Heart right ventricle (tissue), 16 donors: ENCODE data around the gene TFG. TPM values are rescaled to one million over a fixed set of nuclear protein-coding genes. Genes with fewer than 3 reads are reported as not detected.

ENCODE experiments used
- ATAC-seq, 8 donors: fragments of 200-7000 bp; cut with Tn5 transposase; one replicate each; pipeline ENCODE4 v1.9.1; 2020; ENCODE audit warnings: mild to moderate bottlenecking in 8 of 8, moderate library complexity in 8 of 8, moderate number of reproducible peaks in 1 of 8
- DNase-seq, 2 donors: peaks; one replicate each; pipeline ENCODE4 v3.0.0-alpha.2; 2020
- H3K27ac ChIP-seq, 10 donors: fragments of 200-600 bp; sonication (generic) in 2 of 10; one replicate each; pipeline versions ENCODE4 v1.5.0 to v1.8.0; 2020 to 2022; ENCODE audit warnings: mild to moderate bottlenecking in 3 of 10
- H3K27me3 ChIP-seq, 7 donors: fragments of 200-600 bp; one replicate each; pipeline ENCODE4 v1.8.0; 2021 to 2022; ENCODE audit warnings: mild to moderate bottlenecking in 2 of 7
- H3K36me3 ChIP-seq, 9 donors: fragments of 200-600 bp; sonication (generic) in 1 of 9; one replicate each; pipeline versions ENCODE4 v1.5.0 to v1.8.0; 2020 to 2022; ENCODE audit warnings: mild to moderate bottlenecking in 2 of 9
- H3K4me1 ChIP-seq, 9 donors: fragments of 200-600 bp; sonication (generic) in 1 of 9; one replicate each; pipeline versions ENCODE4 v1.5.0 to v1.8.0; 2020 to 2022; ENCODE audit warnings: mild to moderate bottlenecking in 4 of 9
- H3K4me3 ChIP-seq, 10 donors: fragments of 200-600 bp; sonication (generic) in 2 of 10; one replicate each; pipeline versions ENCODE4 v1.5.0 to v1.8.0; 2020 to 2022; ENCODE audit warnings: mild to moderate bottlenecking in 7 of 10, moderate library complexity in 2 of 10
- H3K9me3 ChIP-seq, 11 donors: fragments of 200-600 bp in 10 of 11; sonication (generic) in 2 of 11; one replicate each; pipeline versions ENCODE4 v1.5.0 to v1.8.0; 2013 to 2022; ENCODE audit warnings: mild to moderate bottlenecking in 2 of 11, control low read depth in 1 of 11, moderate library complexity in 1 of 11
- WGBS, 2 donors: extraction: QIAGEN DNeasy Blood & Tissue Kit; methylation state at CpG; one replicate each; pipeline ENCODE4 v1.1.7; 2013; ENCODE audit warnings: inconsistent platforms in 1 of 2; 5-methylcytosine and 5-hydroxymethylcytosine counted together
- intact Hi-C, 10 donors: fragments of 100-400 bp; cut with DNase I; formaldehyde crosslinking; loops; one replicate each; pipeline versions ENCODE4 v1.11.1 to v1.14.2; 2022
- polyA plus RNA-seq, 2 donors: library from polyadenylated mRNA; stranded (reverse); fragments of 200-250 nt; gene quantifications; one replicate each; pipeline ENCODE4 v1.2.3, GENCODE V29; 2013
- total RNA-seq, 10 donors: library from RNA; stranded (reverse); fragmentation: NEBNext Ultra II Directional in 3 of 10; extraction: Animal tissue kit (Norgen Biotek cat#: 25700) in 3 of 10; gene quantifications; one replicate each; pipeline versions ENCODE4 v1.2.1 to v1.2.4, GENCODE V29; 2021 to 2023
- TF ChIP-seq, protein P1 (sequence below), 9 donors: fragments of 200-600 bp; sonication (generic) in 2 of 9; IDR thresholded peaks; one replicate each; pipeline versions ENCODE4 v1.5.0 to v1.8.0; 2021 to 2022; ENCODE audit warnings: antibody characterized with exemption in 9 of 9, mild to moderate bottlenecking in 5 of 9, moderate library complexity in 1 of 9
- donor health status: Arrhythmogenic right ventricular cardiomyopathy.
- donor health status: ischemic (EF 13 %, LVEDD 7.1; RV severe dilation, severe dysfunction).
- donor health status: healthy with polysubstance abuse.
- donor health status: DM: no; HTN: yes; CAD: no.
- donor health status: DM: no; HTN: no; CAD: no.
- donor health status: ischemic (EF 25% LVEDD 6.9; RV normal size, moderate dysfunction).
- donor health status: ischemic (EF 25% LVEDD 5.7; RV mildly dilated, moderate dysfunction).
- donor health status: healthy.
- donor health status: DM: yes; HTN: yes; CAD: no.
- donor health status: Ischemic cardiomyopathy.
- donor health status: ischemic (EF 35%, LVEDD 5.7; RV mildly dilated, moderate dysfunction).
- donor health status: nonischemic (EF 11% LVEDD 7.7; RV severe dilation, severe dysfunction).
- donor health status: DM: yes; HTN: yes; CAD: no.
- donor health status: PGD.
- donor health status: ischemic (EF 29% LVEDD 5.4; RV normal size, mild dysfunction).
- donor health status: nonischemic (EF 23%, LVEDD 6.1; RV moderate dilation, normal function).

The TFG gene
- total and polyA plus RNA-seq, 12 donors, result 44.6 to 98.4 (median 92.4) TPM

GRCh38 chr3:100681496-100681895 lies 27.8 kb upstream of the TFG start:
- 84 to 98% methylated on average over 1 of the region's 1 CpG for WGBS, 2 donors
- Histone ChIP-seq H3K4me3 (no peak overlapping the region), H3K9me3 (peaks cover 0 to 18% (median 0%) of the 10 kb centered on the region in 11 donors), H3K36me3 (no peaks in the 10 kb centered on the region), H3K27me3 (no peaks in the 10 kb centered on the region), H3K4me1 (no peaks in the 10 kb centered on the region), H3K27ac (no peak overlapping the region)
- DNase-seq (no peak), ATAC-seq (no peak)
- intact Hi-C loops, result no loop called here
- TF ChIP-seq, protein P1, sequence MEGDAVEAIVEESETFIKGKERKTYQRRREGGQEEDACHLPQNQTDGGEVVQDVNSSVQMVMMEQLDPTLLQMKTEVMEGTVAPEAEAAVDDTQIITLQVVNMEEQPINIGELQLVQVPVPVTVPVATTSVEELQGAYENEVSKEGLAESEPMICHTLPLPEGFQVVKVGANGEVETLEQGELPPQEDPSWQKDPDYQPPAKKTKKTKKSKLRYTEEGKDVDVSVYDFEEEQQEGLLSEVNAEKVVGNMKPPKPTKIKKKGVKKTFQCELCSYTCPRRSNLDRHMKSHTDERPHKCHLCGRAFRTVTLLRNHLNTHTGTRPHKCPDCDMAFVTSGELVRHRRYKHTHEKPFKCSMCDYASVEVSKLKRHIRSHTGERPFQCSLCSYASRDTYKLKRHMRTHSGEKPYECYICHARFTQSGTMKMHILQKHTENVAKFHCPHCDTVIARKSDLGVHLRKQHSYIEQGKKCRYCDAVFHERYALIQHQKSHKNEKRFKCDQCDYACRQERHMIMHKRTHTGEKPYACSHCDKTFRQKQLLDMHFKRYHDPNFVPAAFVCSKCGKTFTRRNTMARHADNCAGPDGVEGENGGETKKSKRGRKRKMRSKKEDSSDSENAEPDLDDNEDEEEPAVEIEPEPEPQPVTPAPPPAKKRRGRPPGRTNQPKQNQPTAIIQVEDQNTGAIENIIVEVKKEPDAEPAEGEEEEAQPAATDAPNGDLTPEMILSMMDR (IDR thresholded peaks at IDR 0.05), result no peak

- 58 to 62% methylated on average over 41 of the region's 41 CpGs for WGBS, 2 donors
- ATAC-seq (peak; percentile 53 to 97 (median 72)), DNase-seq (peak; percentile 11 to 54)
- Histone ChIP-seq H3K9me3 (peaks cover 0 to 11% (median 0%) of the 10 kb centered on the region in 11 donors), H3K4me3 (peak overlapping the region in 5 of 10 donors; percentile 27 to 39 (median 35)), H3K27me3 (no peaks in the 10 kb centered on the region), H3K4me1 (no peaks in the 10 kb centered on the region), H3K27ac (no peak overlapping the region), H3K36me3 (no peaks in the 10 kb centered on the region)
- intact Hi-C loops, result no loop called here
- TF ChIP-seq, protein P1 (IDR thresholded peaks at IDR 0.05), result no peak
Observed at GRCh38 chr3:100682056-100682853, 27.0 kb upstream of the TFG start.

- Histone ChIP-seq H3K9me3 (peaks cover 0 to 4% (median 0%) of the 10 kb centered on the region in 11 donors), H3K27me3 (no peaks in the 10 kb centered on the region), H3K27ac (no peak overlapping the region), H3K4me1 (no peaks in the 10 kb centered on the region), H3K4me3 (peak overlapping the region in 5 of 10 donors; percentile 27 to 39 (median 35)), H3K36me3 (no peaks in the 10 kb centered on the region)
- intact Hi-C loops, result no loop called here
- TF ChIP-seq, protein P1 (IDR thresholded peaks at IDR 0.05), result no peak
- 77 to 81% methylated on average over 18 of the region's 18 CpGs for WGBS, 2 donors
- ATAC-seq, result peak in 4 of 8 donors; percentile 14 to 34 (median 30)
- no peak for DNase-seq
Observed at GRCh38 chr3:100682854-100683760, 26.2 kb upstream of the TFG start.

GRCh38 chr3:100693225-100693624 lies 16.1 kb upstream of the TFG start:
- intact Hi-C loops, result no loop called here
- H3K9me3 ChIP-seq, result no peaks in the 10 kb centered on the region
- H3K27ac ChIP-seq, result no peak overlapping the region
- no peaks in the 10 kb centered on the region for H3K4me1 ChIP-seq
- H3K36me3 ChIP-seq, result no peaks in the 10 kb centered on the region
- H3K4me3 ChIP-seq, result no peak overlapping the region
- H3K27me3 ChIP-seq, result peaks cover 0 to 44% (median 28%) of the 10 kb centered on the region in 7 donors
- no peak for ATAC-seq
- TF ChIP-seq, protein P1 (IDR thresholded peaks at IDR 0.05), result no peak
- no peak for DNase-seq
